ENCODE data around the gene CNTN5. TPM values are rescaled to one million over a fixed set of nuclear protein-coding genes. Genes with fewer than 3 reads are reported as not detected.

CNTN5 gene
- total RNA-seq, 2 experiments from 2014 or later, result not detected

GRCh38 chr11:99973993-99974392 is 953.2 kb downstream of the CNTN5 start:
- no peak overlapping the region for H3K27ac Mint-ChIP-seq
- no peaks in the 10 kb centered on the region for H3K4me1 Mint-ChIP-seq (ENCODE audit: low read depth)
- DNase-seq (no peak), ATAC-seq (ENCODE audit: poor library complexity) (no peak)
- POLR2A ChIA-PET, result no interaction called here
- H3K4me3 ChIP-seq (ENCODE audit: low read length), result no peak overlapping the region
- no peak for TF ChIP-seq CTCF (IDR thresholded peaks at IDR 0.05)
- CTCF ChIA-PET, result no interaction called here
- no peaks in the 10 kb centered on the region for H3K27me3 ChIP-seq (ENCODE audit: control insufficient read depth in 1 of 2, insufficient read depth in 2 of 2, low read length in 2 of 2)
- H3K4me1 ChIP-seq (ENCODE audit: insufficient read depth, low read length), result no peaks in the 10 kb centered on the region
- no peak overlapping the region for H3K4me3 Mint-ChIP-seq
- intact Hi-C loops (cut with DNase I, micrococcal nuclease), result no loop called here
- H3K36me3 ChIP-seq (ENCODE audit: insufficient read depth, low read length), result no peaks in the 10 kb centered on the region
- H3K27me3 Mint-ChIP-seq, result no peaks in the 10 kb centered on the region
- peaks cover 9% of the 10 kb centered on the region for H3K9me3 Mint-ChIP-seq
- H3K9me3 ChIP-seq (ENCODE audit: control insufficient read depth in 1 of 2, insufficient read depth in 1 of 2, low read length in 2 of 2), result peaks cover 0 to 12% of the 10 kb centered on the region in 2 experiments
- H3K27ac ChIP-seq (ENCODE audit: low read depth in 1 of 2, low read length in 2 of 2), result no peak overlapping the region
- H3K36me3 Mint-ChIP-seq (ENCODE audit: low read depth), result no peaks in the 10 kb centered on the region

GRCh38 chr11:99979042-99979441 is 958.3 kb downstream of the CNTN5 start:
- H3K36me3 Mint-ChIP-seq (ENCODE audit: low read depth), result no peaks in the 10 kb centered on the region
- H3K27ac Mint-ChIP-seq, result no peak overlapping the region
- intact Hi-C loops (cut with DNase I, micrococcal nuclease), result no loop called here
- ATAC-seq (ENCODE audit: poor library complexity), result no peak
- H3K9me3 Mint-ChIP-seq, result peaks cover 3% of the 10 kb centered on the region
- no peak for DNase-seq
- H3K4me1 ChIP-seq (ENCODE audit: insufficient read depth, low read length), result no peaks in the 10 kb centered on the region
- no peak overlapping the region for H3K4me3 ChIP-seq (ENCODE audit: low read length)
- H3K9me3 ChIP-seq (ENCODE audit: control insufficient read depth in 1 of 2, insufficient read depth in 1 of 2, low read length in 2 of 2), result peaks cover 0 to 14% of the 10 kb centered on the region in 2 experiments
- CTCF ChIA-PET, result no interaction called here
- H3K4me3 Mint-ChIP-seq, result no peak overlapping the region
- no peaks in the 10 kb centered on the region for H3K27me3 Mint-ChIP-seq
- POLR2A ChIA-PET, result no interaction called here
- H3K4me1 Mint-ChIP-seq (ENCODE audit: low read depth), result no peaks in the 10 kb centered on the region
- H3K36me3 ChIP-seq (ENCODE audit: insufficient read depth, low read length), result no peaks in the 10 kb centered on the region
- H3K27me3 ChIP-seq (ENCODE audit: control insufficient read depth in 1 of 2, insufficient read depth in 2 of 2, low read length in 2 of 2), result no peaks in the 10 kb centered on the region
- no peak for TF ChIP-seq CTCF (IDR thresholded peaks at IDR 0.05)
- H3K27ac ChIP-seq (ENCODE audit: low read depth in 1 of 2, low read length in 2 of 2), result no peak overlapping the region

GRCh38 chr11:99987821-99988470 is 967.2 kb downstream of the CNTN5 start:
- Mint-ChIP-seq H3K9me3 (peaks cover 16% of the 10 kb centered on the region), H3K36me3 (ENCODE audit: low read depth) (no peaks in the 10 kb centered on the region), H3K27me3 (no peaks in the 10 kb centered on the region), H3K27ac (no peak overlapping the region), H3K4me3 (no peak overlapping the region), H3K4me1 (ENCODE audit: low read depth) (no peaks in the 10 kb centered on the region)
- Histone ChIP-seq H3K4me3 (ENCODE audit: low read length) (no peak overlapping the region), H3K27ac (ENCODE audit: low read depth in 1 of 2, low read length in 2 of 2) (no peak overlapping the region), H3K27me3 (ENCODE audit: control insufficient read depth in 1 of 2, insufficient read depth in 2 of 2, low read length in 2 of 2) (no peaks in the 10 kb centered on the region), H3K9me3 (ENCODE audit: control insufficient read depth in 1 of 2, insufficient read depth in 1 of 2, low read length in 2 of 2) (peaks cover 0 to 11% of the 10 kb centered on the region in 2 experiments), H3K4me1 (ENCODE audit: insufficient read depth, low read length) (no peaks in the 10 kb centered on the region), H3K36me3 (ENCODE audit: insufficient read depth, low read length) (no peaks in the 10 kb centered on the region)
- POLR2A ChIA-PET, result no interaction called here
- ATAC-seq (ENCODE audit: poor library complexity), result no peak
- CTCF ChIA-PET, result no interaction called here
- no peak for TF ChIP-seq CTCF (IDR thresholded peaks at IDR 0.05)
- DNase-seq, result no peak
- intact Hi-C loops (cut with DNase I, micrococcal nuclease), result no loop called here

Data from CD4-positive, alpha-beta T cell (primary cell).